H9 (cell line): ENCODE measurements around the gene PGS1. TPM values are rescaled to one million over a fixed set of nuclear protein-coding genes. Genes with fewer than 3 reads are reported as not detected.

Experiments used
- DNase-seq: peaks from one replicate; pipeline ENCODE4 v3.0.0-alpha.2; 2017
- H2AFZ ChIP-seq: one replicate; pipeline ENCODE4 v1.6.1; 2013; ENCODE audit warnings: mild to moderate bottlenecking, low read length, control low read depth, moderate library complexity
- H2AK5ac ChIP-seq: 2 replicates; pipeline ENCODE4 v1.6.1; 2013; ENCODE audit warnings: low read length, control low read depth, mixed read lengths; ENCODE audit not compliant: insufficient read length
- H2BK120ac ChIP-seq: one replicate; pipeline ENCODE4 v1.6.1; 2013; ENCODE audit warnings: low read depth, mild to moderate bottlenecking, low read length, control low read depth, inconsistent platforms; ENCODE audit not compliant: poor library complexity, severe bottlenecking
- H2BK12ac ChIP-seq: 2 replicates; pipeline ENCODE4 v1.6.1; 2013; ENCODE audit warnings: low read length, control low read depth, mixed read lengths, low read depth; ENCODE audit not compliant: insufficient read length
- H2BK15ac ChIP-seq: 2 replicates; pipeline ENCODE4 v1.6.1; 2013; ENCODE audit warnings: low read depth, low read length, control low read depth
- H2BK20ac ChIP-seq: one replicate; pipeline ENCODE4 v1.6.1; 2013; ENCODE audit warnings: low read depth, mild to moderate bottlenecking, low read length, control low read depth, inconsistent platforms; ENCODE audit not compliant: poor library complexity, severe bottlenecking
- H2BK5ac ChIP-seq: 2 replicates; pipeline ENCODE4 v1.6.1; 2013; ENCODE audit warnings: low read length, control low read depth, mixed read lengths; ENCODE audit not compliant: insufficient read length
- H3K14ac ChIP-seq: 2 replicates; pipeline ENCODE4 v1.6.1; 2013; ENCODE audit warnings: low read length, control low read depth; ENCODE audit not compliant: insufficient read depth
- H3K18ac ChIP-seq: 2 replicates; pipeline ENCODE4 v1.6.1; 2013; ENCODE audit warnings: low read depth, mild to moderate bottlenecking, mixed read lengths, low read length, control low read depth; ENCODE audit not compliant: insufficient read length
- H3K23ac ChIP-seq: 2 replicates; pipeline ENCODE4 v1.6.1; 2013; ENCODE audit warnings: low read length, control low read depth, mixed read lengths, low read depth; ENCODE audit not compliant: insufficient read length
- H3K23me2 ChIP-seq: 2 replicates; pipeline ENCODE4 v1.6.1; 2013; ENCODE audit warnings: low read depth, mild to moderate bottlenecking, mixed read lengths, low read length, control low read depth; ENCODE audit not compliant: insufficient read length, poor library complexity, severe bottlenecking
- H3K27ac ChIP-seq: 2 replicates; pipeline ENCODE4 v1.5.1; 2013; ENCODE audit warnings: low read length, control low read depth, mixed read lengths, low read depth; ENCODE audit not compliant: insufficient read length
- H3K27me3 ChIP-seq: 2 replicates; pipeline ENCODE4 v1.6.1; 2013; ENCODE audit warnings: low read length, control low read depth, inconsistent platforms; ENCODE audit not compliant: insufficient read depth
- H3K4ac ChIP-seq: 2 replicates; pipeline ENCODE4 v1.6.1; 2013; ENCODE audit warnings: low read depth, mild to moderate bottlenecking, control low read depth, inconsistent platforms, low read length, moderate library complexity
- H3K4me1 ChIP-seq: 2 replicates; pipeline ENCODE4 v1.6.1; 2013; ENCODE audit warnings: low read length, control low read depth, inconsistent platforms; ENCODE audit not compliant: insufficient read depth
- H3K4me2 ChIP-seq: 2 replicates; pipeline ENCODE4 v1.6.1; 2013; ENCODE audit warnings: low read length, control low read depth, mixed read lengths; ENCODE audit not compliant: insufficient read length, insufficient read depth
- H3K56ac ChIP-seq: 2 replicates; pipeline ENCODE4 v1.6.1; 2013; ENCODE audit warnings: low read depth, mild to moderate bottlenecking, mixed read lengths, low read length, control low read depth; ENCODE audit not compliant: insufficient read length
- H3K79me1 ChIP-seq: 2 replicates; pipeline ENCODE4 v1.6.1; 2013; ENCODE audit warnings: low read depth, mild to moderate bottlenecking, moderate library complexity, low read length, control low read depth, inconsistent platforms; ENCODE audit not compliant: insufficient read depth, poor library complexity, severe bottlenecking
- H3K79me2 ChIP-seq: 2 replicates; pipeline ENCODE4 v1.6.1; 2013; ENCODE audit warnings: low read length, control low read depth, inconsistent platforms; ENCODE audit not compliant: insufficient read depth
- H3K9ac ChIP-seq: 2 replicates; pipeline ENCODE4 v1.6.1; 2013; ENCODE audit warnings: low read length, control low read depth, mixed read lengths; ENCODE audit not compliant: insufficient read length; ENCODE audit errors: extremely low read depth
- H3K9me3 ChIP-seq: one replicate; pipeline ENCODE4 v1.6.1; 2013; ENCODE audit warnings: low read depth, low read length, inconsistent platforms; ENCODE audit not compliant: control insufficient read depth
- H3T11ph ChIP-seq: one replicate; pipeline ENCODE4 v1.6.1; 2013; ENCODE audit warnings: mild to moderate bottlenecking, low read length, control low read depth, inconsistent platforms
- H4K20me1 ChIP-seq: one replicate; pipeline ENCODE4 v1.6.1; 2013; ENCODE audit not compliant: control insufficient read depth, insufficient read length, insufficient read depth
- H4K5ac ChIP-seq: 2 replicates; pipeline ENCODE4 v1.6.1; 2013; ENCODE audit warnings: low read depth, mild to moderate bottlenecking, mixed read lengths, low read length, control low read depth; ENCODE audit not compliant: insufficient read length
- H4K8ac ChIP-seq: replicated peaks from 2 replicates; pipeline ENCODE4 v1.6.1; 2013; ENCODE audit warnings: low read length, control low read depth, mixed read lengths, low read depth; ENCODE audit not compliant: insufficient read length
- H4K91ac ChIP-seq: 2 replicates; pipeline ENCODE4 v1.6.1; 2013; ENCODE audit warnings: low read depth, mild to moderate bottlenecking, moderate library complexity, mixed read lengths, low read length, control low read depth; ENCODE audit not compliant: insufficient read length
- H3K27ac Mint-ChIP-seq, 3 experiments: 2 replicates in 2 of 3; 3 replicates in 1 of 3; pipeline ENCODE4 v1.8.0; 2020 to 2021; ENCODE audit warnings: mixed read lengths in 3 of 3, mild to moderate bottlenecking in 1 of 3, moderate library complexity in 1 of 3
- H3K27me3 Mint-ChIP-seq: 2 replicates; pipeline ENCODE4 v1.8.0; 2021; ENCODE audit warnings: low read depth, mild to moderate bottlenecking, moderate library complexity, mixed read lengths
- H3K36me3 Mint-ChIP-seq, 3 experiments: 2 replicates in 2 of 3; 3 replicates in 1 of 3; pipeline ENCODE4 v1.8.0; 2020 to 2021; ENCODE audit warnings: low read depth in 3 of 3, mixed read lengths in 3 of 3; ENCODE audit not compliant: insufficient read depth in 1 of 3
- H3K4me1 Mint-ChIP-seq, 2 experiments: 2 replicates each; pipeline ENCODE4 v1.8.0; 2020; ENCODE audit warnings: mixed read lengths in 2 of 2
- H3K4me3 Mint-ChIP-seq, 2 experiments: 2 replicates in 1 of 2; 3 replicates in 1 of 2; pipeline ENCODE4 v1.8.0; 2020 to 2021; ENCODE audit warnings: mild to moderate bottlenecking in 2 of 2, mixed read lengths in 2 of 2, moderate library complexity in 1 of 2
- H3K9me3 Mint-ChIP-seq, 2 experiments: 2 replicates in 1 of 2; 3 replicates in 1 of 2; pipeline ENCODE4 v1.8.0; 2020; ENCODE audit warnings: mild to moderate bottlenecking in 2 of 2, mixed read lengths in 2 of 2, moderate library complexity in 1 of 2
- CTCF ChIP-seq: fragments of 200-600 bp; sonication (generic); conservative IDR thresholded peaks from 3 replicates; pipeline ENCODE4 v1.8.0; 2021; ENCODE audit warnings: antibody characterized with exemption, mild to moderate bottlenecking
- WGBS: extraction: QIAGEN DNeasy Blood & Tissue Kit; methylation state at CpG from one replicate; pipeline ENCODE4 v1.1.7; 2013; ENCODE audit warnings: missing lambda C conversion rate, low lambda C conversion rate, mixed read lengths; ENCODE audit not compliant: insufficient read length; ENCODE audit errors: extremely low coverage; 5-methylcytosine and 5-hydroxymethylcytosine counted together
- total RNA-seq: library from RNA; stranded (reverse); gene quantifications from 2 replicates; pipeline ENCODE4 v1.2.1, GENCODE V29; 2021

Gene PGS1
- total RNA-seq, 1 experiment from 2014 or later = 45.7 TPM

- Histone ChIP-seq H2BK120ac (no peak overlapping the region), H3K4me2 (no peak overlapping the region), H3T11ph (no peak overlapping the region), H2AK5ac (no peak overlapping the region), H4K5ac (no peak overlapping the region), H4K8ac (no peak overlapping the region), H4K91ac (no peak overlapping the region), H3K9ac (no peak overlapping the region), H2BK12ac (no peak overlapping the region), H3K27ac (no peak overlapping the region), H2AFZ (no peak overlapping the region), H4K20me1 (no peaks in the 10 kb centered on the region), H3K18ac (no peak overlapping the region), H3K14ac (no peak overlapping the region), H2BK20ac (no peak overlapping the region), H3K4me1 (no peaks in the 10 kb centered on the region), H3K56ac (no peak overlapping the region), H3K4ac (no peak overlapping the region), H3K79me2 (no peaks in the 10 kb centered on the region), H3K27me3 (no peaks in the 10 kb centered on the region), H2BK5ac (no peak overlapping the region), H3K23me2 (peaks cover 2% of the 10 kb centered on the region), H3K23ac (no peak overlapping the region), H3K79me1 (no peaks in the 10 kb centered on the region), H2BK15ac (no peak overlapping the region), H3K9me3 (no peaks in the 10 kb centered on the region)
- no CpG with 5 or more reads among the region's 12 CpGs for WGBS
- no peak overlapping the region for H3K27ac Mint-ChIP-seq
- H3K9me3 Mint-ChIP-seq = peaks cover 0 to 6% of the 10 kb centered on the region in 2 experiments; a peak in 2 of 5 replicates
- no peak overlapping the region for H3K4me3 Mint-ChIP-seq
- DNase-seq = no peak
- no peaks in the 10 kb centered on the region for H3K36me3 Mint-ChIP-seq
- H3K4me1 Mint-ChIP-seq = peaks cover 3 to 5% of the 10 kb centered on the region in 2 experiments; a peak in 3 of 4 replicates
- no peak for TF ChIP-seq CTCF
- peaks cover 25% of the 10 kb centered on the region for H3K27me3 Mint-ChIP-seq
Measured at GRCh38 chr17:78473951-78474613, 95.6 kb downstream of the PGS1 start.

Other genes starting within 250 kb of the PGS1 start
- 85.7 and 86.8 TPM in 2 replicates for gene TMC6, start 249.9 kb upstream of the PGS1 start, total RNA-seq
- 1.0 and 1.9 TPM in 2 replicates for gene TMC8, start 247.9 kb upstream of the PGS1 start, total RNA-seq
- not detected in 2 replicates for gene C17orf99, start 232.3 kb upstream of the PGS1 start, total RNA-seq
- gene SYNGR2, start 210.1 kb upstream of the PGS1 start, total RNA-seq = 41.0 and 43.9 TPM in 2 replicates
- gene TK1, start 191.6 kb upstream of the PGS1 start, total RNA-seq = 95.8 and 98.7 TPM in 2 replicates
- gene AFMID, start 191.3 kb upstream of the PGS1 start, total RNA-seq = 54.7 and 64.1 TPM in 2 replicates
- 97.8 and 104 TPM in 2 replicates for gene BIRC5, start 164.4 kb upstream of the PGS1 start, total RNA-seq
- gene TMEM235, start 147.0 kb upstream of the PGS1 start, total RNA-seq = 0.13 and 0.28 TPM in 2 replicates
- 9.5 and 9.6 TPM in 2 replicates for gene SOCS3, start 18.6 kb upstream of the PGS1 start, total RNA-seq
- gene DNAH17, start 198.7 kb downstream of the PGS1 start, total RNA-seq = 0.13 and 0.33 TPM in 2 replicates